ENCODE results near the gene MGAM2. TPM values are rescaled to one million over a fixed set of nuclear protein-coding genes. Genes with fewer than 3 reads are reported as not detected.

The MGAM2 gene
- polyA plus RNA-seq, 2 of the 4 experiments (the other 2 are of a cell fraction), result 0.01 to 0.25 TPM

DNA sequence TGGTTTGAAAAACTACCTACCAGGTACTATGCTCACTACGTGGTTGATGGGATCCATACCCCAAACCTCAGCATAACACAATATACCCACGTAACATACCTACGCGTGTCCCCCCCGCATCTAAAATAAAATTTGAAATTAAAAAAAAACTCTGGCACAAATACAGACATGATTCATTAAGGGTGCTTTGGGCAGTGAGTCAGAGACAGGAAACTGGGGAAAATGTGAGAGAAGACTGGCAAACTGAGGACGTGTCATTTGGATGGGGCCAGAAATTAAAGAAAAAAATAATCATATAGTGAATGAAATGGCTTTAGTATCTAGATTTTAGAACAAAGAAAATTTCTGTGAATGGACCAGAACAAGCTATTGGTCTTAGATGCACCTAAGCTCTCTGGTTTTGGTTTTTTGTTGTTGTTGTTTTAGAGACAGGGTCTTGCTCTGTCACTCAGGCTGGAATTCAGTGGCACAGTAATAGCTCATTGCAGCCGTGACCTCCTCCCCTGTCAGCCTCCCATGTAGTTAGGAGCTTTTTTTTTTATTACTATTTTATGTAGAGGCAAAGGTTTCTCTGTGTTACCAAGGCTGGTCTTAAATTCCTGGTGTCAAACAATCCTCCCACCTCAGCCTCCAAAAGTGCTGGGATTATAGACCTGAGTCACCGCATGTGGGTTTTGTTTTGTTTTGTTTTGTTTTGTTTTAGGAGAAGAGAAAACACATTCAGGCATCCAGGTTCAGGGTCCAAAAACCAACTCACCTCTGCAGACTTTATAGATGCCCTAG is 152.3 kb downstream of the MGAM2 start (continued):
- TF ChIP-seq GATA3 (IDR thresholded peaks at IDR 0.05; ENCODE audit: borderline replicate concordance), result no peak
- no peak for TF ChIP-seq CBX2 (IDR thresholded peaks at IDR 0.05; ENCODE audit: borderline replicate concordance, low read depth)

Other genes with a start within 250 kb of the MGAM2 start
- not detected in 2 replicates for gene OR9A4, start 195.3 kb upstream of the MGAM2 start, polyA plus RNA-seq (2011; rRNA removed)
- not detected in 3 replicates for gene OR9A4, start 195.3 kb upstream of the MGAM2 start, polyA plus RNA-seq (2017; fragmentation: RNase III; extraction: RNeasy Plus Mini Kit Qiagen cat#74134 plus additional on column Dnase treatment)
- not detected in 2 replicates for gene CLEC5A, start 164.7 kb upstream of the MGAM2 start, polyA plus RNA-seq (2011; rRNA removed)
- gene CLEC5A, start 164.7 kb upstream of the MGAM2 start, polyA plus RNA-seq (2017; fragmentation: RNase III; extraction: RNeasy Plus Mini Kit Qiagen cat#74134 plus additional on column Dnase treatment), result not detected in 3 replicates
- gene TAS2R38, start 137.9 kb upstream of the MGAM2 start, polyA plus RNA-seq (2011; rRNA removed), result not detected in 2 replicates
- gene TAS2R38, start 137.9 kb upstream of the MGAM2 start, polyA plus RNA-seq (2017; fragmentation: RNase III; extraction: RNeasy Plus Mini Kit Qiagen cat#74134 plus additional on column Dnase treatment), result not detected in 3 replicates
- gene MGAM, start 115.8 kb upstream of the MGAM2 start, polyA plus RNA-seq (2011; rRNA removed), result 1.5 and 1.8 TPM in 2 replicates
- gene MGAM, start 115.8 kb upstream of the MGAM2 start, polyA plus RNA-seq (2017; fragmentation: RNase III; extraction: RNeasy Plus Mini Kit Qiagen cat#74134 plus additional on column Dnase treatment), result 0.30 to 0.51 TPM (median 0.41 TPM) in 3 replicates
- gene PRSS58, start 146.3 kb downstream of the MGAM2 start, polyA plus RNA-seq (2011; rRNA removed), result not detected in 2 replicates
- gene PRSS58, start 146.3 kb downstream of the MGAM2 start, polyA plus RNA-seq (2017; fragmentation: RNase III; extraction: RNeasy Plus Mini Kit Qiagen cat#74134 plus additional on column Dnase treatment), result not detected in 3 replicates

All from A549 (cell line).